ENCODE data around the gene AFAP1L1.

Gene AFAP1L1

DNA sequence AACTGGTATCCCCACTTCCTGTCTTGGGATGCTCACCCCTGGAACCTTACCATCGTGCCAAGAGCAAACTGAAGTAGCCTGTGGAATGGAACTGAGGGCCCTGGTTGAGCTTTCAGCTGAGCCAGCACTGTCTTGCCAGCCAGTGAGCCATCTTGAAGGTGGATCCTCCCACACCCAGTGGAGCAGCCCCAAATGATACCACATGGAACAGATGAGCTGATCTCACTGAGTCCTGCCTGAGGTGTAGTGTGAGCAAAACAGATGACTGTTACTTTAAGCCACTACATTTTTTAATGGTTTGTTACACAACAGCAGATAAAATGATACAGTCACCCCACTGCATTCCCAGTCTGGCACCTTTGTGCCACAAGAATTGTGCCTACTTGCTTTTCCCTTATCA is 84.0 kb downstream of the AFAP1L1 start:
- DNase-seq = no peak

DNA sequence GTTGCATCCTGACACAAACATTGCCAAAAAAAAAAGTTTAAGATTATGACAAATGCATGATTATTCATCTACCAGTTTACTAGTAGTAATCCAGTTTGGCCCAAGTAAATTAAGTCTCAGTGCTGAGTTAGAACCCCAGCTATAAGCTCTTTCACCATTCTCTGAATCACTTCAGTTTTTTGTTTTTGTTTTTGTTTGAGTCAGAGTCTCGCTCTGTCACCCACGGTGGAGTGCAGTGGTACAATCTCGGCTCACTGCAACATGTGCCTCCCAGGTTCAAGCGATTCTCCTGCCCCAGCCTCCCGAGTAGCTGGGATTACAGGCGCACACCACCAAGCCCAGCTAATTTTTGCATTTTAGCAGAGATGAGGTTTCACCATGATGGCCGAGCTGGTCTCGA is 84.7 kb downstream of the AFAP1L1 start:
- DNase-seq = no peak

DNA sequence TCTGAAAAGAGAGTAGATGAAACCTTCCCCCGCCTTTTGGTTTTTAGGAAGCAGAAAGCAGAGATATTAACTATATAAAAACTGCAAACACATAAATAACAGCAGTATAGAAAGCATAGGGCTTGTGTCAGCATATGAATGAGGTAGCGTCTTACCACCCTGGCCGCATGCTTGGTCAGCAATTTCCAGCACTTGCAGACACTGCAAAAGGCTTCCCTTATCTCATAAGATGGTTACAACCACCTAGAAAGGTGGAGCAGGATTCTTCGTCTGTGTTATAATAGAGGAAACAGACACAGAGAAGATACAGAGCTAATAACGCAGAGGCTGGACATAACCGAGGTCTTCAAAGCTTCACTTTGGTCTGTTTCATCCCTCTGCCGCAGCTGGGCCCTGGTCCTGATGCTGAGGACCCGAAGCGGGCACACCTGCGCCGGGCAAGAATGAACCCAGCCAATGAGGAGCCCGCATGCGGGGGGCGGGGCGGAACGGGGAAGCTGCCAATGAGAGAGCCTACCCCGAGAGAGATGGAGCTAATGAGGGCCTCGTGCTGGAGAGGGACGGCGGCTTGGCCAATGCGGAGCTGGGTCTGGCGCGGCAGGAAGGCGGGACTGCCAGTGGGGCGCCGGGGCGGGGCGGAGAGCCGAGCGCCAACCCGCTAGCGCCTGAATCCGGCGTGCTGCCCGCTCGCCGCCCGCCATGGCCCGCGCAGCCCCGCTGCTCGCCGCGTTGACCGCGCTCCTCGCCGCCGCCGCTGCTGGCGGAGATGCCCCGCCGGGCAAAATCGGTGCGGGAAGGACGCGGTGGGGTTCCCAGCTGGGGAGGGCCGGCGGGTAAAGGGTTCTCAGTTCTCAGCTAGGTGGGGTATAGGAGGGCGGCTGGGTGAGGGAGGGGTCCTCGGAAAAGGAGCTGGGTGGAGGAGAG is 86.0 kb downstream of the AFAP1L1 start, which contains the start of gene PCYOX1L:
PCYOX1L (plus strand) TSS at position 677 of the 924 bp plus-strand sequence; CDS start at position 700, 23 bp downstream.
- DNase-seq = peak; percentile 80

DNA sequence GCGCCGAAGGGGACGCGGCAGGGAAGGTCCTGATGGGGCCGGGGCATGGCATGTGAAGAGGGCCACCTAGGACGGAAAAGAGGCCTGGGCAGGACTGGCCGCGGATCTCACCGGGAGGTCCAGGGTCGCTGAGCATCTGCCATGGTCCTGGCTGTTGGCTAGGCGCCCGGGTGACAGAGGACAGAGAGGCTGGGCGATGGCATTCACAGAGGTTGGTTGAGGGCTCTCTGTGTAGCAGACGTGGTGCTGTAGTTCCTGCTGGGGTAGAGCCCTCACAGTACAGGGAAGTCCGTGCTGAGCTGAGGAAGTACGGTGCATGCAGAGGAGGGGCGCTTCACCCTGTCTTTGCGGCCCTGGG is 86.6 kb downstream of the AFAP1L1 start:
- no peak for DNase-seq

DNA sequence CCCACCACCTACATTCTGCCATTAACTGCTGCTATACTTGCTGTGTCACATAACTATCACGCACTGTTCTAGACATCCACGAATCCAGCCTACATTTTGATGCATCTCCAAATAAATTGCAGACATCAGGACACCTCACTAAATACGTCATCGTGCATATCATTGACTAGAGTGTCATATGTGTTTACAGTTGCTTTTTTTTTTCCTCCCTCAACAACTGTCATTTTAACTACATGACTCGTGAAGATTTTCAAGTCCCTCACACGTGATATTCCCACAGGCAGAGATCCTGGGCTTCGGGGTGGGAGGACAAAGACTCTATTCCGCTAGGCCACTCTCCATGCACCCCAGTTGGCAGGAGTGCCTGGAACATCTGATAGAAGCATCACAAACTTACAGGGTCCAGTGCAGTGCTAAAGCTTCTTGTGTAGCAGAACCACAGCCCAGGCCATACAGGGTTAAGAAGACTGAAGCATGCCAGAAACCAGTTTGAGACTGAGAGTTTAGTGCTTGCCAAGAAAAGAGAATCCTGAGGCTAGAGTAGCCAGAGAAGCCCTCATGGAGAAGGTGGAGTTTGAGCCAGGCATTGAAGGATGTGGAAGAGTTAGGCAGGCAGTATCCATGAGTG is 87.3 kb downstream of the AFAP1L1 start:
- no peak for DNase-seq

DNA sequence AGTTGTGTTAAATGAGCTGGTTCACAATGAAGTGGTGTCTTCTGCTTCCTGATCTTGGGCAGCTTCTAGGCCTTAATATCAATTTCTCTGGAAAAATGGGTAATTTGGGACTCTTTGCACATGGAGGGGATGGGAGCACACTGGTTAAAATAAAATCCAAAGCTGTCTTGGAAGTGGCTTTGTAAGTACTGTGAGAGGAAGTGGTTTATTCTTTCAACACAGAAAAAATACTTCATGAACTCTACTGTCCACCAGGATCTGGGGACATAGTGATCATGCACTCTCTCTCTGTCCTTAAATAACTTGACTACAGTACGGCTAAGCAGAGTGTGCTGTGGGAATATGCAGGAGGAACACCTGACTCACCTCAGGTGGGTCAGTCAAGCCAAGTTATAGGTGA is 88.6 kb downstream of the AFAP1L1 start:
- no peak for DNase-seq

DNA sequence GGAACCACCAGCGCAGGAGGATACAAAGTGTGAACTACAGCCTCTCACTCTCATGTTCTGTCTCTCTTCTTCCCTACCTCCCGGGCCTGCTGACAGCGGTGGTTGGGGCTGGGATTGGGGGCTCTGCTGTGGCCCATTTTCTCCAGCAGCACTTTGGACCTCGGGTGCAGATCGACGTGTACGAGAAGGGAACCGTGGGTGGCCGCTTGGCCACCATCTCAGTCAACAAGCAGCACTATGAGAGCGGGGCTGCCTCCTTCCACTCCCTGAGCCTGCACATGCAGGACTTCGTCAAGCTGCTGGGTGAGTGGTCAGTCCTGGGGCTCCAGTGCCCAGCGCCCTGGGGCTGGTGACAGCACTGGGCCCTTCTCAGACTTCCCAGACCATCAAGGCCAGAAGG is 90.9 kb downstream of the AFAP1L1 start:
- DNase-seq = no peak

DNA sequence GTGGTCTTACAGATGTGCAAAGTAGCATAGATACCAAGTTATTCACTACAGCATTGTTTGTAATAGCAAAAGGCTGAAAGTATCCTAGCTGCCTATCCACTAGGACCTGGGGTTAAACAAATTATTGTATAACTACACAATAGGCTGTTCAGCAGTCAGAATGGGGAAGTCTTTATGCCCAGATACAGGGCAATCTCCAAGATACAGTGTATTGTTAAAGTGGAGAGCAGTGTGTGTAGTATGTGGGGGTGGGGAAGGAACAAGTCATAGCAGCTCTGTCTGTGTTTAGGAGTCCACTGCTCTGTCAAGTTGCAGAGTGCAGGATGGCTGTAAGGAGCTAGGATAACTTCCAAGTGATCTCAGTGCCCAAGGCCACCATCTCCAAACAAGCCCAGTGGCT is 91.7 kb downstream of the AFAP1L1 start:
- no peak for DNase-seq

DNA sequence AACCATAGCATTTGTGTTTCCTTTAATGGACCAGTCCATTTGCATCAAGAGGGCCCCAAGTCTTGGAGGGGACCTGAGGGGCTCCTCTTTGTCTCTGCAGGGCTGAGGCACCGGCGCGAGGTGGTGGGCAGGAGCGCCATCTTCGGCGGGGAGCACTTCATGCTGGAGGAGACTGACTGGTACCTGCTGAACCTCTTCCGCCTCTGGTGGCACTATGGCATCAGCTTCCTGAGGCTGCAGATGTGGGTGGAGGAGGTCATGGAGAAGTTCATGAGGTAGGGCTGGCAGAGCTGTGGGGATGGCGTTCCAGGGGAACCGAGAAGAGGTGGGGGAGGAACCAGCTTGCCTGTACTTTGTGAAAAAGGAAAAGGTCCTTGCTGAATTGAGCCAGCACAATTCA is 92.3 kb downstream of the AFAP1L1 start:
- DNase-seq = no peak

DNA sequence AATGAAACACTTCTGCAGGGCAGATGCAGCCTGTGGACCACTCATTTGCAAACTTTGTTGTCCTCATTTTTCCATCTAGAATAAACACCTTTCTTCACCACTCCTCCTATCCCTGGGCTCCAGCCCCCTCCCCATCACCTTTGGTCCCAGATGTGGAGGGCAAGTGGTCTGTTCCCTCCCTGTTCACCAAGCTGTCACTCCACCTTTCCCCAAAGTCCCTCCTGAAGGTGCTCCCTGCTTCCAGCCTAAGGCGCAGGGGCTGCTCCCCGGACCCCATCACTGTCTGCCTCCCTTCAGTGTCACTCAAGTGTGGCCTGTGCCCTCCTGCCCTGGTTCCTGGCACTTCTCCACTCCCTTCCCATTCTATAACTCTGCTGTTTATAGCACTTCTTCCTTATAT is 93.1 kb downstream of the AFAP1L1 start:
- DNase-seq = no peak

DNA sequence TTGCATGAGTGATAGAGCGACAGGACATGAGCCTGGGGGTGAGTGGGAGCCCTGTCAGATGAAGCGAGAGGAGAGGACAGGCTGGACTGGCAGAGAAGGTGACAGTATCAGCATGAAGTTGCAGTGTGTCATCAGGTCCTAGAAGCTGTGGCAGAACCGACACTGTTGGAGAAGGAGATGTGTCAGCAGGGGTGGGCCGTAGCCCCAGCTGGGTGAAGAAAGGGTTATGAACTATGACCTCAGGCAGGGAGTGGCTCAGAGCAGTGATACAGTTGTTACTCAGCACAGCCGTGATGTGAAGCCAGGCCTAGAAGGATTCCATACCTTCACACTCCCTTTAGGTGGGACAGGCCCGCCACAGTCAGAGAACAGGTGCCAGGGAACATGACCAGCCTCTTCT is 93.8 kb downstream of the AFAP1L1 start:
- no peak for DNase-seq

DNA sequence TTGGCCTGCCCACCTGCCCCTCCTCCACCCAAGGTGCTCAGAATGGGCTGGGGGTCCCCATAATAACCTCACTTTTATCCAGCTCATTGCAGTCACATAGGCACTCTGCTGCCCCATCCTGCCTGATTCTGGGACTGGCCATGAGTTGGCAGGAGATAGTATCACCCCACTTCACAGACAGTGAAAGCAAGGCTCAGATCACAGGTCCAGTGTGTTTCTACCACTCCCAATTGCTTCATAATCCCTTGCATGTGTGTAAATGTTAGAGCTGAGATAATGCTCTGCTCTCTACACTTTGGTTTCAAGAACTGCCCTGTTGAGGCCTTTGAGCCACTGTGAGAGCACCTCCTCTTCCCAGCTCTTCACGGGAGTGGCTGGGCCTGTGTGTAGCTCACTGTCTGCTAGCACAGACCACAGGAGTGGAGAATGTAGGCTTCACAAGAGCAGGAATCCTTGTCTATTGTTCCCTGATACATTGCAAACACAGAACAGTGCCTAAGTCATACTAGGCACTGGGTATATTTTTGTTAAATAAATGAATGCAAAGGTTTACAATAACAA is 94.6 kb downstream of the AFAP1L1 start:
- DNase-seq = no peak

DNA sequence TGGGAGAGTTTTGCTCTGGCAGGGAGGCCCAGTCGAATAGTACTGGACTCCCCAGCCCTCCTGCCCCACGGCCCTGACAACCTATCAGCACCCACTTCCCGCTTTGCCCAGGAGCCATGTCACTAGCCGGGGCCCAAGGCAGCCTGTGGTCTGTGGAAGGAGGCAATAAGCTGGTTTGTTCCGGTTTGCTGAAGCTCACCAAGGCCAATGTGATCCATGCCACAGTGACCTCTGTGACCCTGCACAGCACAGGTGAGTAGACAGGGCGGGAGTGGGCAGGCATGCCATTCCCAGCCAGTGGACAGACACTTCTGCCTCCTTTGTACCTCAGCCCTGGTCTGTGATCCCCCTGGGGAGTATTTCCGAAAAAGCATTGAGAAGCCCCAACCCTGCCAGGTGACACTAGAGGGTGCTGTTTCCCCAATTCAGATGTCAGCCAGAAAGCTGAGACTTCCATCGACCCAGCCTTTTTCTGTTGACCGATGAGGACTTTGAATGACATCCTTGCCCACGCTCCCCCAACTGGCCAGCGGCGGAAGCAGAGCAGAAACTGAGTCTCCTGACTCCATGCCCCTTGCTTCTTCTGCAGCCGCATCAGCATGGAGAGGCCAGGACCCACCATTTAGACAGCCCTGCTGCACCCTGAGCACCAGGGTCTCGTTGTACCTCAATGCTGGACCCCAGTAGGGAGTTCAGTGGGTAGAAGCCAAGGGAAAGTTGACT is 95.8 kb downstream of the AFAP1L1 start:
- no peak for DNase-seq

DNA sequence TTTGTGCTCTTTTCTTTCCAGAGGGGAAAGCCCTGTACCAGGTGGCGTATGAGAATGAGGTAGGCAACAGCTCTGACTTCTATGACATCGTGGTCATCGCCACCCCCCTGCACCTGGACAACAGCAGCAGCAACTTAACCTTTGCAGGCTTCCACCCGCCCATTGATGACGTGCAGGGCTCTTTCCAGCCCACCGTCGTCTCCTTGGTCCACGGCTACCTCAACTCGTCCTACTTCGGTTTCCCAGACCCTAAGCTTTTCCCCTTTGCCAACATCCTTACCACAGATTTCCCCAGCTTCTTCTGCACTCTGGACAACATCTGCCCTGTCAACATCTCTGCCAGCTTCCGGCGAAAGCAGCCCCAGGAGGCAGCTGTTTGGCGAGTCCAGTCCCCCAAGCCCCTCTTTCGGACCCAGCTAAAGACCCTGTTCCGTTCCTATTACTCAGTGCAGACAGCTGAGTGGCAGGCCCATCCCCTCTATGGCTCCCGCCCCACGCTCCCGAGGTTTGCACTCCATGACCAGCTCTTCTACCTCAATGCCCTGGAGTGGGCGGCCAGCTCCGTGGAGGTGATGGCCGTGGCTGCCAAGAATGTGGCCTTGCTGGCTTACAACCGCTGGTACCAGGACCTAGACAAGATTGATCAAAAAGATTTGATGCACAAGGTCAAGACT is 96.5 kb downstream of the AFAP1L1 start:
- no peak for DNase-seq

DNA sequence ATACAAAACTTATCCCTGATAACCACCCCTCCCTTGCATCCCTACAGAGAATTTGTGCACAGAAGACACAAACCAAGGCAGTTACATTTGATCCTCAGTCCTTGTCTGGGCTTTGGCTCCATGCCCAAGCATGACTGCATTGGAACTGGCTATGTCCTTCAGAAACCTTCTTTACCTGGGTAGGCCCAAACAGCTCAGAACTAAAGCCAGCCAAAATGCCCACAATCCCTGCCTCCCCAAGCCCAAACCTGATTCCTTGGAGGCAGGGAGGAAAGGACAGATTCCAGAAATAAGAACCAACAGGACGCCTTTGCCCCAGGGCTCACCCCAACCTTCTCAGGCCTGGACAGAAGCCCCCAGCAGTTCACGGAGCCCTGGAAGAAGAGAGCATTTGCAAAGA is 99.2 kb downstream of the AFAP1L1 start:
- no peak for DNase-seq

DNA sequence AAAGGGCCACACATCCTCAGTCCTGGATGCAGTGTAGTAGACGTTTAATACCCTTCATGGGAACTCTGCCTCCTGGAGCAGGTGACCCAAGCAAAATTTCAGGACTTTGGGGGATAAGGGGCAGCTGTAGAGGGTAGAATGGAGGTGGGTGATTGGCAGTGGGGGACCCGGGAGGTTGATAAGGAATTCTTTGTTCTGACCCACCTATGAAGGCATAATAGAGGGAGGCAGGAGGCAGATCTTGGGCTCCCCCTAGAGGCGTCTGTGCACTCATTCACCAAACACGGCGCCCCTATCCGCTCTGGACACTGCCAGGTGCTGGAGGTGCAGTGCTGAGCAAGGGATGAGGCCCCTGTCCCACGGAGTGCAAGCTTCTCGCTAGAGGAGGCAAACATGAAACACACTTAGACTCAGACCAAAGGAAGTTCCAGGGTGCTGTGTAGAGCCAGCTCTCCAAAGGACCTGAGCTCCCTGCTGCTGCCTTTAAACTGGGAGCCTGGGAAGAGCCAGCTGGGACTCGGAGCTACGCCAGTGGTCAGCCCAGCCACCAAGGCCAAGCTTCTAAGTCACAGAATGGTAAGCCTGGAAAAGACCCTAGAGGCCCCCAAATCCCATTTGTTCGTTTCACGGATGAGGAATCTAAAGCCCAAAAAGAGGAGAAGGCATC is 99.8 kb downstream of the AFAP1L1 start:
- no peak for DNase-seq

DNA sequence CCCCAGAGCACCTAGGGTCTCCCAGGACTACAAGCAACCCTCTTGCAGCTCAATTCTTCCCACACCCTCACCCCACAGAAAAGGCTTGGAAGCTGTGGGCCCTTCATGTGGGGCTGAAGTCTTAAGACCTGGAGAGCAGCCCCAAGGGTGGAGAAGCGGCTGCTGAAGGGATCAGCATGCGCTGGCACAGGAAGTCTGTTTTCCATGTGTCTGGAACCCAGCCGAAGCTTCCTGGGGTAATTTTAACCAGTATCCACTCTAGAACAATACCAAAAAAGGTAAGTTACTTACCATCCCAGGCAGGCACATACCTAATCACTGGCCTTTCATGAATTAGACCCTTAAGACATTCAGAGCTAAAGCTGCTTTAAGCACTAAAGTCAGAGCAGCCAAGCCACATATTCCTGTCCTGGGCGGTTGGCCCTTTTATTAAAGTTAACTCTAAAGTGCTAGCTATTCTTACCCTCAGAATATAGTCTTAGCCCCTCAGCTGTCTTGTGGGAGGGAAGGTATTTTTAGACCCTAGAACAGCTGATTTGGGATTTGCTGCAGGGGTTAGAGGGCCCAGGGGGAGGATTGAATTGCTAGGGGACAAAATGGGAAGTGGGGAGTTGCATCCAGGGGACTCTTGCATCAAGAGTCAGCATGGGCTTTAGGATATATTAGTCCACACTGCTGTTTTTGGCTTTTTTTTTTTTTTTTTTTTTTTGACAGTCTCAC is 100.6 kb downstream of the AFAP1L1 start:
- no peak for DNase-seq

DNA sequence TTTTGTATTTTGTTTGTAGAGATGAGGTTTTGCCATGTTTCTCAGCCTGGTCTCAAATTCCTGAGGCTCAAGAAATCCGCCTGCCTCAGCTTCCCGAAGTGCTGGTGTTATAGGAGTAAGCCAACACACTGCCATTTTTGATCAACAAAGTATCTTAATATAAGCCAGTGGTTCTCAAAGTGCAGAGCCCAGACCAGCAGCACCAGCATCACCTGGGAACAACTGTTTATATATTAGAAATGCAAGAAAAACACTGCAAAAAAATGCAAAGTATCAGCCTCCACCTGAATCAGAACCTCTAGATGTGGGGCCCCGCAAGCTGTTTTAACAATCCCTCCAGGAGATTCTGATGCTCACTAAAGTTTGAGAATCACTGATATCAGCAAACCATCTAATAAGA is 101.3 kb downstream of the AFAP1L1 start:
- no peak for DNase-seq

DNA sequence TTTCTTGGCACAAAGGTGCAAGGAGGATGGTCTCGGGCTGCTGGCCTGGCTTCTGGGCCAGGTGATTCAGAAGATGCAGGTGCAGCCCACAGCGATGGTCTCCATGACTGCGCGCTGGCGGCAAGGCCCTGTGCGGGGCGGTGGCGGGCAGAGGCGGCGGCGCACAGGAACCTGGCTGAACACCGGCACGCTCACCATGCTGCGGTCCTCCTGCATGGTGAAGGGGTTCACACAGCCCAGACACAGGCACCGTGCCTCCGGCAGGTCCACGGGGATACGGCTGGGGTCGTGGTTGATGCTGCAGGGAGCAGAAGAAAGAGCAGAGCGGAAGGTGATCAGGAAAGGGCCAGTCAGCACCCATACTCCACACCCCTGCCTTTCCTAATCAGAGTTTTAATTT is 102.6 kb downstream of the AFAP1L1 start:
- no peak for DNase-seq

DNA sequence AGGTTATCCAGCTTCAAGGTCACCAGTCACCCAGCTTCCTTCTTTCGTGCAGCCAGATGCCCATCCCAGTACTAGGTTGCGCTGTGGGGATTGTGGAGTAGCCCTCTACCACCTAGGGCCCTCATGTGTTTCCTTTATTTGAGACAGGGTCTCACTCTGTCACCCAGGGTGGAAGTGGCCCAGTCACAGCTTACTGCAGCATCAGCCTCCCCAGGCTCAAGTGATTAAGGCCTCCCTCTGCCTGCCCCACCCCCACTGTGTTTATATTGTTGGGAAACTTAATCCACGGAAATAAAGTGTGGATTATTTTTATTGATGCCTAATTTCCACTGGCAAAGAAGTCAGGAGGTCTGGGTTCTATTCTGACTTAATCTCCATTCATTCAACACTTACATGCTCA is 103.1 kb downstream of the AFAP1L1 start:
- DNase-seq = no peak

DNA sequence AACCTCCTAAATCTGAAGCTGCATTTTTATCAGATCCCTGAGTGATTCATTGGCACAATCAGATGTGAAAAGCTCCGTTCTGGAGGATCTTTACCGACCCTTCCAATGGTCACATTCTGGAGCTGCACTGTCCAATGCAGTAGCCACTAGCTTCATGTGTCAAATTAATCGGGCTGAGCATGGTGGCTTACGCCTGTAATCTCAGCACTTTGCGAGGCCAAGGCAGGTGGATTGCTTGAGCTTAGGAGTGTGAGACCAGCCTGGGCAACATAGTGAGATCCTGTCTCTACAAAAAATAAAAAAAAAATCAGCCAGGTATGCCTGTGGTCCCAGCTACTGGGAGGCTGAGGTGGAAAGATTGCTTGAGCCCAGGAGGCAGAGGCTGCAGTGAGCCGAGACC is 103.8 kb downstream of the AFAP1L1 start:
- DNase-seq = no peak

DNA sequence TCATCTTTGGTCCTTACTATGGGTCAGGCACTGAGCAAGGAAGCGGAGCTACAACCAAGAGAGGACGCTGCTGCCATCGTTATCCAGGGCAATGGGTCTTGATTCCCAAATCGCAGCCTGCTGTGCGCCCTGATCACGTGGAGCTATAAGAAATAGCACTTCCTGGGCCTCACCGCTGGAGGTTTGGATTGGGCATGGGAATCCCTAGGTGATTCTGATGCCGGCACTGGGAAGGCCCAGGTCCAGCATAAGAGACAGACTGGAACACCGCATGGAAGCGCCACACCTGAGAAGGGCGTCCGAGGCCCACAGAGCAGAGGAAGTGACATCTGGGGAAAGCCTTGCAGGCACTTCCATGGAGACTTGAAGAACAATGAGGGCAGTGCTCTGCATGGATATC is 104.4 kb downstream of the AFAP1L1 start:
- no peak for DNase-seq

All from NCI-H2107 (cell line).